HEK293 (cell line): Measurements from ENCODE around the gene AFF4.

Experiments
- ATF2 ChIP-seq: fragments of 450-650 bp; formaldehyde crosslinking; IDR thresholded peaks from 2 replicates; pipeline ENCODE4 v1.5.1; 2016; ENCODE audit warnings: missing biosample characterization, missing genetic modification characterization, low read depth
- CTCF ChIP-seq: fragments of 450-650 bp; formaldehyde crosslinking; IDR thresholded peaks from 2 replicates; pipeline ENCODE4 v1.5.1; 2016; ENCODE audit warnings: missing biosample characterization, missing genetic modification characterization
- ZBTB21 ChIP-seq: fragments of 450-650 bp; formaldehyde crosslinking; IDR thresholded peaks from 2 replicates; pipeline ENCODE4 v1.5.1; 2017; ENCODE audit warnings: missing biosample characterization, missing genetic modification characterization
- ZNF169 ChIP-seq: fragments of 450-650 bp; formaldehyde crosslinking; IDR thresholded peaks from 2 replicates; pipeline ENCODE4 v1.5.1; 2016; ENCODE audit warnings: missing biosample characterization, missing genetic modification characterization
- ZNF19 ChIP-seq: fragments of 450-650 bp; formaldehyde crosslinking; IDR thresholded peaks from 2 replicates; pipeline ENCODE4; 2016; ENCODE audit warnings: missing biosample characterization, missing genetic modification characterization, low read depth
- ZNF510 ChIP-seq: fragments of 450-650 bp; formaldehyde crosslinking; IDR thresholded peaks from 2 replicates; pipeline ENCODE4 v1.5.1; 2018; ENCODE audit warnings: mild to moderate bottlenecking, missing genetic modification characterization, missing biosample characterization; ENCODE audit not compliant: insufficient replicate concordance
- ZNF785 ChIP-seq: fragments of 450-650 bp; formaldehyde crosslinking; IDR thresholded peaks from 2 replicates; pipeline ENCODE4 v1.5.1; 2016; ENCODE audit warnings: missing biosample characterization, missing genetic modification characterization
- TF ChIP-seq, protein P1 (sequence below): fragments of 450-650 bp; formaldehyde crosslinking; IDR thresholded peaks from 2 replicates; pipeline ENCODE4 v1.5.1; 2016; ENCODE audit warnings: missing biosample characterization, missing genetic modification characterization

- TF ChIP-seq CTCF: peak; percentile 85
- no peak for TF ChIP-seq ZNF169
- no peak for TF ChIP-seq ZNF19 (tag by site-specific recombination)
- no peak for TF ChIP-seq ZNF785 (tag by site-specific recombination)
- TF ChIP-seq ATF2 (tag by site-specific recombination): peak; percentile 82
- TF ChIP-seq, protein P1, sequence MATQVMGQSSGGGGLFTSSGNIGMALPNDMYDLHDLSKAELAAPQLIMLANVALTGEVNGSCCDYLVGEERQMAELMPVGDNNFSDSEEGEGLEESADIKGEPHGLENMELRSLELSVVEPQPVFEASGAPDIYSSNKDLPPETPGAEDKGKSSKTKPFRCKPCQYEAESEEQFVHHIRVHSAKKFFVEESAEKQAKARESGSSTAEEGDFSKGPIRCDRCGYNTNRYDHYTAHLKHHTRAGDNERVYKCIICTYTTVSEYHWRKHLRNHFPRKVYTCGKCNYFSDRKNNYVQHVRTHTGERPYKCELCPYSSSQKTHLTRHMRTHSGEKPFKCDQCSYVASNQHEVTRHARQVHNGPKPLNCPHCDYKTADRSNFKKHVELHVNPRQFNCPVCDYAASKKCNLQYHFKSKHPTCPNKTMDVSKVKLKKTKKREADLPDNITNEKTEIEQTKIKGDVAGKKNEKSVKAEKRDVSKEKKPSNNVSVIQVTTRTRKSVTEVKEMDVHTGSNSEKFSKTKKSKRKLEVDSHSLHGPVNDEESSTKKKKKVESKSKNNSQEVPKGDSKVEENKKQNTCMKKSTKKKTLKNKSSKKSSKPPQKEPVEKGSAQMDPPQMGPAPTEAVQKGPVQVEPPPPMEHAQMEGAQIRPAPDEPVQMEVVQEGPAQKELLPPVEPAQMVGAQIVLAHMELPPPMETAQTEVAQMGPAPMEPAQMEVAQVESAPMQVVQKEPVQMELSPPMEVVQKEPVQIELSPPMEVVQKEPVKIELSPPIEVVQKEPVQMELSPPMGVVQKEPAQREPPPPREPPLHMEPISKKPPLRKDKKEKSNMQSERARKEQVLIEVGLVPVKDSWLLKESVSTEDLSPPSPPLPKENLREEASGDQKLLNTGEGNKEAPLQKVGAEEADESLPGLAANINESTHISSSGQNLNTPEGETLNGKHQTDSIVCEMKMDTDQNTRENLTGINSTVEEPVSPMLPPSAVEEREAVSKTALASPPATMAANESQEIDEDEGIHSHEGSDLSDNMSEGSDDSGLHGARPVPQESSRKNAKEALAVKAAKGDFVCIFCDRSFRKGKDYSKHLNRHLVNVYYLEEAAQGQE: peak; percentile 38; the same call in 1 of the 2 replicates
- TF ChIP-seq ZNF510 (tag by site-specific recombination): no peak
- TF ChIP-seq ZBTB21 (tag by site-specific recombination): peak; percentile 99
These were observed 96.9 kb downstream of the AFF4 start, which contains the start of the genes GDF9 and UQCRQ for GRCh38 chr5:132866342-132867045.
